ENCODE measurements around the gene ARMC12. TPM values are rescaled to one million over a fixed set of nuclear protein-coding genes. Genes with fewer than 3 reads are reported as not detected.
A peak's percentile ranks its signal among the peaks of the same experiment; 100 is the strongest.

The ARMC12 gene
- polyA plus RNA-seq, 1 donor (not counting 4 experiments of a cell fraction or from before 2014, with no cell fraction given), result 0.54 TPM

DNA sequence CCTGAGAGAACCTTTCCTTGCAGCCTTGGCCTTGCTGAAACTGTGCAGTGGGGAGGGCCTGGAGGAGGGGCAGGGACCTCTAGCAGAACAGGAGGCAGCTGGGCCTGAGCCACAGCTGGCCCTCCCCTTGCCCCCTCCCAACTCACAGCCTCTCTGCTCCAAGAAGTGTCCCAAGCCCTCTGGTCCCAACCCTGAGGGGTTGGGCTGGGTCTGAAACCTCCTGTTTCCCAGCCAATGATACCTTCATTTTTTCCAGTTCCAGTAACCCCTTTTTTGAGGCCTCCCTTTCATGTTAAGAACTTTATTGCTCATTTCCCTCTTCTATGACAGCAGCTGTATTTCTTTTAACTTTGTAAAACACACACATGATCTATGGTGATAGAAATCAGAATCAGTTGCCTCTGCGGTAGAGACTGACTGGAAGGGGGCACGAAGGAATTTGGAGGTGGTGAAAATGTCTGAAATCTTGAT, 17.9 kb upstream of the ARMC12 start:
- TF ChIP-seq, protein P1, sequence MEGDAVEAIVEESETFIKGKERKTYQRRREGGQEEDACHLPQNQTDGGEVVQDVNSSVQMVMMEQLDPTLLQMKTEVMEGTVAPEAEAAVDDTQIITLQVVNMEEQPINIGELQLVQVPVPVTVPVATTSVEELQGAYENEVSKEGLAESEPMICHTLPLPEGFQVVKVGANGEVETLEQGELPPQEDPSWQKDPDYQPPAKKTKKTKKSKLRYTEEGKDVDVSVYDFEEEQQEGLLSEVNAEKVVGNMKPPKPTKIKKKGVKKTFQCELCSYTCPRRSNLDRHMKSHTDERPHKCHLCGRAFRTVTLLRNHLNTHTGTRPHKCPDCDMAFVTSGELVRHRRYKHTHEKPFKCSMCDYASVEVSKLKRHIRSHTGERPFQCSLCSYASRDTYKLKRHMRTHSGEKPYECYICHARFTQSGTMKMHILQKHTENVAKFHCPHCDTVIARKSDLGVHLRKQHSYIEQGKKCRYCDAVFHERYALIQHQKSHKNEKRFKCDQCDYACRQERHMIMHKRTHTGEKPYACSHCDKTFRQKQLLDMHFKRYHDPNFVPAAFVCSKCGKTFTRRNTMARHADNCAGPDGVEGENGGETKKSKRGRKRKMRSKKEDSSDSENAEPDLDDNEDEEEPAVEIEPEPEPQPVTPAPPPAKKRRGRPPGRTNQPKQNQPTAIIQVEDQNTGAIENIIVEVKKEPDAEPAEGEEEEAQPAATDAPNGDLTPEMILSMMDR (optimal IDR thresholded peaks at IDR 0.05 in 1 of 3, IDR thresholded peaks at IDR 0.05 in 1 of 3, conservative IDR thresholded peaks at IDR 0.05 in 1 of 3; ENCODE audit: extremely low read depth in 1 of 3, insufficient read depth in 2 of 3, low read length in 3 of 3), result no peak
- TF ChIP-seq EZH2 (IDR thresholded peaks at IDR 0.05; ENCODE audit: low read length), result no peak
- dilution Hi-C loops (cut with MboI; ENCODE audit: extremely low pct_ligation_motif_present, low sequenced_read_pairs), result no loop called here
- no peaks in the 10 kb centered on the region for H3K36me3 ChIP-seq (ENCODE audit: control insufficient read depth in 2 of 2, extremely low read depth in 1 of 2, insufficient read depth in 2 of 2, low read length in 2 of 2)
- no peak overlapping the region for H3K4me3 ChIP-seq (ENCODE audit: control insufficient read depth in 2 of 3, extremely low read depth in 1 of 3, insufficient read depth in 2 of 3, low read depth in 1 of 3, low read length in 3 of 3)
- no peaks in the 10 kb centered on the region for H3K27me3 ChIP-seq (ENCODE audit: control insufficient read depth, extremely low read depth, insufficient read depth, low read length)
- H3K9ac ChIP-seq (ENCODE audit: control insufficient read depth, extremely low read depth, insufficient read depth, low read length), result no peak overlapping the region
- H3K9me1 ChIP-seq (ENCODE audit: control insufficient read depth, extremely low read depth, insufficient read depth, low read length), result no peaks in the 10 kb centered on the region
- no peak overlapping the region for H2AFZ ChIP-seq (ENCODE audit: control insufficient read depth, low read length)
- FAIRE-seq (no peak), DNase-seq (ENCODE audit: low read depth, low spot score) (no peak)
- H3K27ac ChIP-seq (ENCODE audit: control insufficient read depth, insufficient read depth, low read length), result no peak overlapping the region
- no peak overlapping the region for H3K4me2 ChIP-seq (ENCODE audit: control insufficient read depth, extremely low read depth, insufficient read depth, low read depth, low read length)
- H4K20me1 ChIP-seq (ENCODE audit: control insufficient read depth, extremely low read depth, insufficient read depth, low read length), result no peaks in the 10 kb centered on the region
- peaks cover 12% of the 10 kb centered on the region for H3K4me1 ChIP-seq (ENCODE audit: control insufficient read depth, extremely low read depth, insufficient read depth, low read length)
- no peaks in the 10 kb centered on the region for H3K79me2 ChIP-seq (ENCODE audit: control insufficient read depth, insufficient read depth, low read length)
- no peaks in the 10 kb centered on the region for H3K9me3 ChIP-seq (ENCODE audit: control insufficient read depth, low read depth, low read length)

DNA sequence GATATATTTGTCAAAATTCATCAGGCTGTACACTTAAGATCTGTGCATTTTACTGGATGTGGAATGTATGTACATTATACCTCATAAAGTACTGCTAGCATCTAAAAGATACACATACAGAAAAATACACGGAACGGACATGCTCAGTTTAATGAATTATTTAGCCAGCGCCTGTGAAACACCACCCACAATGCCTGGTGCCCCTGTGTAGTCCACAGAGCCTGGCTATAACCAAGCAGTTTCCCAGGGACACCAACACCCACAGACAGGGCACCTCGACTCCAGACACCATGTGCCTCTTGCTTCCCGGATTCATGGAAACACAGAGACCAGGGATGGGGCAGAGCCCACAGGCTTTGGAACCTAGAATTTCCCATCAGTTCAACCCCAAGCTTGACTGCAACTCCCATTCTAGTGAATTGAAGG, 17.4 kb upstream of the ARMC12 start:
- no peak for TF ChIP-seq EZH2 (IDR thresholded peaks at IDR 0.05; ENCODE audit: low read length)
- Histone ChIP-seq H3K9me1 (ENCODE audit: control insufficient read depth, extremely low read depth, insufficient read depth, low read length) (no peaks in the 10 kb centered on the region), H3K4me1 (ENCODE audit: control insufficient read depth, extremely low read depth, insufficient read depth, low read length) (peaks cover 12% of the 10 kb centered on the region), H3K79me2 (ENCODE audit: control insufficient read depth, insufficient read depth, low read length) (no peaks in the 10 kb centered on the region), H3K9me3 (ENCODE audit: control insufficient read depth, low read depth, low read length) (no peaks in the 10 kb centered on the region), H3K27me3 (ENCODE audit: control insufficient read depth, extremely low read depth, insufficient read depth, low read length) (no peaks in the 10 kb centered on the region), H3K36me3 (ENCODE audit: control insufficient read depth in 2 of 2, extremely low read depth in 1 of 2, insufficient read depth in 2 of 2, low read length in 2 of 2) (no peaks in the 10 kb centered on the region), H3K27ac (ENCODE audit: control insufficient read depth, insufficient read depth, low read length) (no peak overlapping the region), H3K4me3 (ENCODE audit: control insufficient read depth in 2 of 3, extremely low read depth in 1 of 3, insufficient read depth in 2 of 3, low read depth in 1 of 3, low read length in 3 of 3) (no peak overlapping the region), H3K4me2 (ENCODE audit: control insufficient read depth, extremely low read depth, insufficient read depth, low read depth, low read length) (no peak overlapping the region), H2AFZ (ENCODE audit: control insufficient read depth, low read length) (peak overlapping the region; percentile 80), H3K9ac (ENCODE audit: control insufficient read depth, extremely low read depth, insufficient read depth, low read length) (peak overlapping the region; percentile 26), H4K20me1 (ENCODE audit: control insufficient read depth, extremely low read depth, insufficient read depth, low read length) (no peaks in the 10 kb centered on the region)
- FAIRE-seq (no peak), DNase-seq (ENCODE audit: low read depth, low spot score) (no peak)
- dilution Hi-C loops (cut with MboI; ENCODE audit: extremely low pct_ligation_motif_present, low sequenced_read_pairs), result no loop called here
